NCI-H2107 treated with DMSO at 0.1 percent for 48 hours (cell line): ENCODE data around the gene NYNRIN.
"Not testable (repeated sequence)": the region's sequence is repeated elsewhere in the genome, so short reads cannot be mapped to it uniquely, and the experiment has no call there.

Experiments used
- DNase-seq: peaks from one replicate; lab custom pipeline; 2025; ENCODE audit not compliant: unreplicated experiment; lab: John Stamatoyannopoulos, UW

Gene NYNRIN

DNA sequence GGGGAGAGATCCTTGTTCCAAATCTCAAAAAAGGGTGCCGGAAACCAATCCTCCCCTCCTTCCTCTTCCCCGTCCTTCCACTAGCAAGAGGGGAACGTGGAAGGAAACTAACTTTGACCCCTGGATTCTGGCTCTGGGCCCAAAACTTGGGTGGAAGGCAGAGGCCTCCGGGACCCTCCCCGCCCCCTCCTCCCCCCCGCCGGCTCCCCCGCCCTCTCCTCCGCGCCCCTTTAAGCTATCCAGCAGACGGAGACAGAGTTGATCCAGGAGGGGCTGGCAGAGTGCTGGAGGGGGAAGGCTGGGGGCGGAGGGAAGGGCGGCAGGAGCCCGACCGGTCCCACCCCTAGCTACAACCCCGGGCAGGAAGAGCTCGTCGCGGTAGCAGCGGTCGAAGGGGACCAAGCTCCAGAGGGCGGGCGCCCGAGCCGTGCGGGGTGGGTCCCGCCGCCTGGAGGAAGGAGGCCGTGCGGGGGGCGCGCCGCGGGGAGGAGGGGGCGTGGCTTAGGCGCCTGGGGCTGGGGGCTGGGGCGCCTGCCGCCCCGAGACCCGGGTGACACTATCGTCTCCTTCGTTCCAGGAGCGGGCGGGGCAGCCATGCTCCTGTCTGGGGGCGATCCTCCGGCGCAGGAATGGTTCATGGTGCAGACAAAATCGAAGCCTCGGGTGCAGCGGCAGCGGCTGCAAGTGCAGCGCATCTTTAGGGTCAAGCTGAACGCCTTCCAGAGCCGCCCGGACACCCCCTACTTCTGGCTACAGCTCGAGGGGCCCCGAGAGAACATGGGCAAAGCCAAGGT lies at the start of gene NYNRIN:
Gene NYNRIN (plus strand): TSS at position 351 of the 794 bp plus-strand sequence. CDS start 244 bp downstream, at position 595.
- DNase-seq, result no peak

DNA sequence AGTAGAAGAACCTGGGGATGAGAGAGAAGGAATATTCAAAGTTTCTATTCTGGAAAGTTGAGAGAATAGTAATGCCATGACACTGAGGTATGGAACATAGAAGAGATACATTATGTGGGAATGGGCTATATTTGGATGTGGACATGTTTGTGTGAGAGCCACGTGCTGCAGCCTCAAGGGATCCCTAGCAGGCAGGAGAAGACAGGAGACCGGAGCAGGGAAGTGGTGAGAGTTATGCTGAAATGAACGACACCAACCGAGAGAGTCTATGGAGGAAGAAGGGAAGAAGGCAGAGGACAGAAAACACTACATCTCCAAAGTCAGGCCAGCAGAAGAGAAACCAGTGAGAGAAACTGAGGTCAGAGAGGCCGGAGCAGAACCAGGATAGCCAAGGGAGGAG lies 49.1 kb upstream of the NYNRIN start:
- DNase-seq, result no peak

DNA sequence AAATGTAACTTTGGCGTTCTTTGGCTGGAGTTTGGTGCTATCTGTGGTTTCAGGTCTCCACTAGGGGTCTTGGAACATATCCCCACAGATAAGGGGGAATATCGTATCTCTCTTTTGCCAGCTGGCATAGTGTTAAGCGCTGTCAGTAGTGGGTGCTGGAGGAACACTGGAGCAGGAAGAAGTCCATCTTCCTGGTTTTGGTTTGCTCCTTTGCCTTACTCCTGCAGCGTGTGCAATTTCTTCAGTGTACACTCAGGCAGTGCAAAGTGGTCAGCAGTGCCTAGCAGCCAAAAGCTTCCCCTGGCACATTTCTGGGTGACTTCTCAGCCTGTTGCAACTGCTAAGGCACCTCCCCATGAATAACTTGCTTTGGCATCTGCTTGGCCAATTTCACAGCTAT lies 47.3 kb upstream of the NYNRIN start:
- no peak for DNase-seq

DNA sequence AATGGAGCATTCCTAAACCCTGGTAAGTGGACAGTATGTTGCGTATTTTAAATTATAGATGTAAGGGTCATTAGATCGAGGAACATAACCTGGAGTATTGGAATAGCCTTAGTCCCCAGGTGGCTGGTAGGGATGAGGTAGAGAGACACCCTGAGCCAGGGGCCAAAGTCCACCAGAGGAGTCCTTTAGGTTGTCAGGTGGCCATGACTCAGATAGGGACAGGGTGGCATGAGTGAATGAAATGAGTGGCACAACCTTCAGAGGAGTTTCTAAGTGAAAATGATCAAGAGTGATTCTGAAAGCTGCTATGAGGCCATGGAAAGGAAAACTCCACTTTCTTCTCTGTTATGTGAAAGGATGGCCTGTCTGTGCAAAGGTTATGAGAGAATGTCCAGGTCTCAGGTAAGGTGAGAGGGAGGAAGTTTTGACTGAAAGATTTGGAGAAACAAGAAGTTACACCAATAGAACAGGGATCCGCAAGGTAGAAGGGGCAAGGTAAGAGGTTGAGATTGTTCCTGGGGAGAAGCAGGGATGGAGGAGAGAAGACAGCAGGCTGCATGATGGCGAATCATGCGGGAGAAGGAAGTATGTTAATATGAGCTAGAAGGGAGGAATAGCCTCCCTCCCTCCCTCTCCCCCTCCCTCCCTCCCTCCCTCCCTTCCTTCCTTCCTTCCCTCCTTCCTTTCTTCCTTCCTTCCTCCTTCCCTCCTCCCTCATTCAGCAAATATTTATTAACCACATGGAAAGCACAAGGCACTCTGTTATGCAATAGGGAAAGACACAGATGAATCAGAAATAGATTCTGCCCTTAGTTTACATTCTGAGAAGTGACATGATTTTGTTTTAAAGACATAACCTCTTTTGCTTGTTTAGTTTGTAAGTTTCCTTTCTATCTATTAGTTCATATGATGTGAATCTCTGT lies 45.0 kb upstream of the NYNRIN start:
- DNase-seq, result no peak

DNA sequence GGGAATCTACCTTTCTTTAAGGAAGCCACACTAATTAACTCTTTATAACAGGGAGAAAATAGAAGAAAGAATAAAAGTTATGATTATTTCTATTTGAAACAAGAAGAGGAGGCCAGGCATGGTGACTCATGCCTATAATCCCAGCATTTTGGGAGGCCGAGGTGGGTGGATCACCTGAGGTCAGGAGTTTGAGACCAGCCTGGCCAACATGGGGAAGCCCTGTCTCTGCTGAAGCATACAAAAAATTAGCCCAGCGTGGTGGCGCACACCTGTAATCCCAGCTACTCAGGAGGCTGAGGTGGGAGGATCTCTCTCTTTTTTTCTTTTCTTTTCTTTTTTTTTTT lies 44.3 kb upstream of the NYNRIN start:
- DNase-seq, result not testable (repeated sequence)

DNA sequence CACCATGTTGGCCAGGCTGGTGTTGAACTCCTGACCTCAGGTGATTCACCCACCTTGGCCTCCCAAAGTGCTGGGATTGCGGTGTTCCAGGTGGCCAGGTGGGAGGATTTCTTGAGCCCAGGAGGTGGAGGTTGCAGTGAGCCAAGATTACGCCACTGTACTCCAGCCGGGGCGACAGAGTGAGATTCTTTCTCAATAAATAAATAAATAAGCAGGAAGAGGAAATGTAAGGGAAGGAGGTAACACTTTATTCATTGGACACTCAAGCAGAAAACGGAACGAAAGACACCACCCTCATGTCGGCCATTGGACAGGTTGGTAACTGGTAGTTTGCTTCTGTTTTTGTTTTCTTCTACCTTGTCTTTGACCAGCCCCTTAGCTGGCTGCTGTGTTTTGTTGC lies 43.8 kb upstream of the NYNRIN start:
- no peak for DNase-seq

DNA sequence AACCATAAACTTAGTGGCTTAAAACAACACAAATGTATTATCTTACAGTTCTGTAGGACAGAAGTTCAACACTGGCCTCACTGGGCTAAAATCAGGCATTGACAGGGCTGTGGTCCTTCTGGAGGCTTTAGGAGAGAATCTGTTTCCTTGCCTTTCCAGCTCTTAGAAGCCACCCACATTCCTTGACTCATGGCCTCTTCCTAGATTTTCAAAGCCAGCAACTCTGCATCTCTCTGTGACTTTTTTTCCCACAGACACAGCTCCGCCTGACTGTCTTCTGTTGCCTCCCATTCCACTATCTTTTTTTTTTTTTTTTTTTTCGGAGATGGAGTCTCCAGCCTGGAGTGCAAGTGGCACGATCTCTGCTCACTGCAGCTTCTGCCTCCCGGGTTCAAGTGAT lies 42.6 kb upstream of the NYNRIN start:
- no peak for DNase-seq

DNA sequence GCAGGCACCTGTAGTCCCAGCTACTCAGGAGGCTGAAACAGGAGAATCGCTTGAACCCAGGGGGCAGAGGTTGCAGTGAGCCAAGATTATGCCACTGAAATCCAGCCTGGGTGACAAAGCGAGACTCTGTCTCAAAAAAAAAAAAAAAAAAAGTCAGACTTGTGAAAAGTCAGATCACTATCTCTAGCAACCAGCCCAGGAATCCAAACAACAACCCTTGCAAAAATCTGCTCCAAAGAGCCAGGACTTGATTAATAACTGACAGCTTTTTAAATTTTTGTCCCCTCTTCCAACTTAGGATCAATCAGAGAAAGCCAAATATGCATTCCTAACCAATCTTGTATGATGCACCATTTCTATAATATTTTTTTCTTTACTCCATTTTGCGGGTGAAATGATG lies 38.5 kb upstream of the NYNRIN start:
- DNase-seq, result no peak

DNA sequence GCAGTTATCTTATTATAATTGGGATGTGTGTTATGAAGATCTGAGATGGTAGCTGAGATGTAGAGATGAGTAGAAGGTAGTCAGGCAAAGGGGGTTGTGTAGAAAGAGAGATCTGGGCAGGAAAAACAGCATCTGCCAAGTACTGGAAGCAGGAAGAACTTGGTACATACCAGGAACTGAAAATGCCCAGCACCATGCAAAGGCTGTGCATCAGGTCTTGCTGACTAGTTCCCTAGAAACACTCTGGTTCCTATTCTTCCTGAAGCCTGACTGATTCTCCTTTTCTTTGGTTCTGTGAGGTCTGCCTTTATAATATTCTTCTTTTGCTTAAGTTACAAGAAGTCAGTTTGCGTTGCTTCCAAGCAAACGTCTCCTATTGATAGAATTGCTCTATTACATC lies 37.5 kb upstream of the NYNRIN start:
- DNase-seq, result no peak

DNA sequence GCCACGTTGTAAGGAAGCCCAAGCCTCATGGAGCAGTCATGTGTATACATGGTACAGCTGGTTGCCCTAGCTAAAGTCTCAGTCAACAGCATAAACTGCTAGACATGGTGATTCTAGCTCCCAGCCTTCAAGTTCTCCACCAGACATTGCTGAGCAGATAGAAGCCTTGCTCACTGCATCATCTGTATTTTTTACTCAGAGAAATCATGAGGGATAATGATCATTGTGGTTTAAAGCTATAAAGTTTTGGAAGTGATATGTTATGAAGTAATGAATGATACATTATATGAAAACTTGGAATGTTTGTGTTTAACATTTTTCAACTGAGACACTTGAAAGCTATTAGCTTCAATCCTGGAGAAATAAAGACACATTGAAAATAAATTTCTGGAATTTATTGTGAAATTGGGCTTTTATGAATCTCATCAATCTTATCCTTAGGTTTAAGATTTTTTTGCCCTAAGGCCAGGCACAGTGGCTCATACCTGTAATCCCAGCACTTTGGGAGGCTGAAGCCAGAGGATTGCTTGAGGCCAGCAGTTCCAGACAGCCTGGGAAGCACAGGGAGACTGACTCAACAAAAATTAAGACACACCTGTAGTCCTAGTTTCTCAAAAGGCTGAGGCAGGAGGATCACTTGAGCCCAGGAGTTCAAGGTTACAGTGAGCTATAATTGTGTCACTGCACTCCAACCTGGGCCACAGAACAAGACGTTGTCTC lies 36.4 kb upstream of the NYNRIN start:
- DNase-seq, result no peak

DNA sequence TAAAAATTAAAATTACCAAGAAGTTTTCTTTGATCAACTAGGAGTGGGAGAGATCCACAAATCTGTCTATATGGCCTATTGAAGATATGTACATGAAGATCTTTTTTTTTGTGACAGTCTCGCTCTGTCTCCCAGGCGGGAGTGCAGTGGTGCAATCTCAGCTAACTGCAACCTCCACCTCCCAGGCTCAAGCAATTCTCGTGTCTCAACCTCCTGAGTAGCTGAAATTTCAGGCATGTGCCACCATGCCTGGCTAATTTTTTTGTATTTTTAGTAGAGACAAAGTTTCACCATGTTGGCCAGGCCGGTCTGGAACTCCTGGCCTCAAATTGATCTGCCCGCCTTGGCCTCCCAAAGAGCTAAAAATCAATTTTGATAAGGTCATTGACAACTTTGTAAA lies 35.4 kb upstream of the NYNRIN start:
- no peak for DNase-seq

DNA sequence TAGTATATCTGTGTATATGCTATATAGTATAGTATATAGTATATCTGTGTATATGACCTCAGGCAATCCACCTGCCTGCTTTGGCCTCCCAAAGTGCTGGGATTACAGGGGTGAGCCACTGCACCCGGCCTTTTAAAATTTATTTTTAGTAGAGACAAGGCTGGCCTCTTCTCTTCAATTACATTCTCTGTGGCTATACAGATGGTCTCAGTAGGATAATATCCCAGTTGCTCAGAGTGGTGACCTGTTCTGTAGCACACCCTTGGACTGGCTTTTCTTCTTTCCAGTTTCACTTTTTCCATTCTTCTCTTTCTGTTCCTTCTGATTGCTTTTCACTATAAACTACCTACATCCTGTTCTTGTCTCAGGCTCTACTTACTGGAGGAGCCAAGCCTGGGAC lies 34.0 kb upstream of the NYNRIN start:
- no peak for DNase-seq

DNA sequence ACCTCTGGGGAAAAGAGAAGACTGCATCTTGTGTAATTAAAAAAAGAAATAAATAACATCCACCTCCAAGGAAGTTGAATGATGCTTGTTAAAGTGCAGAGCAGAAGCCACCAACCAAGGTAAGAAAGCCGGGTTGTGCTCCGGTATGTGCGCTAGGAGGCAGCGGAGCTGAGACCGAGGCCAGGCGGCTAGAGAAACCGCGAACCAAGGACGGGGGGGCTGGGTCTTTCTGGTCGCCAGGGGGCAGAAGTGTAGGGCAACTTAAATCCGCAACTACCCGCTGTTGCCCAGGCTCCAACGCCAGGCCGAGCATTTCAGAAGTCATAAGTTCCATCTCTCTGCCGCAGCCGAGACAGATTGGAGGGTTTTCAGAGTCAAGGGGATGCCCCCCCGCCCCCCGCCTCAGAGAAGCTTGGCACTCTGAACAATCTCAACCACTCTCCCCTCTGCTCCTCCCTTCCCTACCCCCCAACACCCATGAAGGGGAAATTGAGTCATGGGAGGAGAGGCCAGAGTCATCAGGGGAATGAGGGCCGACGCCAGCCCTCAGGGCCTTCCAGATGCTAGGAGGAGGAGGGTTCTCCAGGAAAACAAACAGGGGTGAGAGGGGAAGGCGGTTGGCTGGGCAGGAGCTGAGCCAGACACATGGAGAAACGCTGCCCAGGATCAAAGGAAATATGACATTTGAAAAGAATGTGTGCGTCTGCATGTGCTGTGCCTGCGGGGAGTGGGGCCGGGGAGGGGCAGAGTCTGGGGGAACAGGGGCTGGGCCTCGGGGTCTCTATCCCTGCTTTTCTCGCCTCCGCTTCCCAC lies 33.0 kb upstream of the NYNRIN start:
- peak; percentile 85 for DNase-seq

DNA sequence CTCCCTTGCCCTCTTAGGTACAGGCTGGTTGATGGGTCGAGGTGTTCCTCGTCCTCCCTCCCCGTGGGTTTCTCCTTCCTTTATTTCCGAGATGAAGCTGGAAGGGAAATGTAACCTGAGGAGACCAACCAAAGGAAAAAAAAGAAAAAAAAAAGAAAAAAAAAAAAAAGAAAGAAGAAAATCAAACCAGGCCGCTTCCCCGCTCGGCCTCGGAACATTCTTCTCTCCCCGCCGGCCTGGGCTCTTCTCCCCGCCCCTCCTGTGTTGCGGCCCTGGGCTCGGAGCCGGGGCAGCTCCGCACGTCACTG lies 32.4 kb upstream of the NYNRIN start:
- DNase-seq, result no peak

DNA sequence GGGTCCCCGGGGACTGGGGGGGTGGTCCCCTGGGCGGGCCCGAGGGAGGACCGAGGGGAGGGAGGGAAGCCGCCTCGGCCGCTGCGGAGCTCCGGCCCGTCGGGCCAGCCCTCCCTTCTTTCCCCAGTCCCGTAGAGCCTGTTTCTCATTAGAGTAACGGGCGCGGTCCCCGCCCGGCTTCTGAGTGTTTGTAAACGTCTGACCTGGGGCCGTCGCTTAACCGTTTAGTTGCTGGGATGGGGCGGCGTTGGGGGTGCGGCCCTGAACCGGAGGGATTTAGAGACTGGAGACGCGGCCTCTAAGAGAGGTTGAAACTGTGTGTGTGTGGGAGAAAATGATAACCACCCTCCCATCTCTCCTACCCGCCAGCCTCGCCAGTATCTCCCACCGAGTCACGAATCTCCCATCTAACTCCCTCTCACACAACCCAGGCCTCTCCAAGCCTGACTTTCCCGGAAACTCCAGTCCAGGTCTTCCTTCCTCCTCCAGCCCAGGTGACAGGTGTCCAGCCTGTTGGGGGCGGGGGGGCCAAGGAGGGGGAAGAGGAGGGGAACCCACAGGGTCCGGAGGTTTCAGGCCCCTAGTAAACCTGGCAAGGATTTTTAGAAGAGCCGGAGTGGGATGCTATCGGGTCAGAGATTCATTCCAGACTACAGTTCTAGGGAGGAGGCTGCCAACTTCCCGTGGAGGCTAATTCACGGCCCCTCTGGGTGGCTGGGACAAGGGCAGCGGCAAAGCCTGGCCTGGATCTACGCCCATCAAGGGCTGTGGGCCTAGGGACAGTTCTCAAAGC lies 31.9 kb upstream of the NYNRIN start:
- DNase-seq, result peak; percentile 98

DNA sequence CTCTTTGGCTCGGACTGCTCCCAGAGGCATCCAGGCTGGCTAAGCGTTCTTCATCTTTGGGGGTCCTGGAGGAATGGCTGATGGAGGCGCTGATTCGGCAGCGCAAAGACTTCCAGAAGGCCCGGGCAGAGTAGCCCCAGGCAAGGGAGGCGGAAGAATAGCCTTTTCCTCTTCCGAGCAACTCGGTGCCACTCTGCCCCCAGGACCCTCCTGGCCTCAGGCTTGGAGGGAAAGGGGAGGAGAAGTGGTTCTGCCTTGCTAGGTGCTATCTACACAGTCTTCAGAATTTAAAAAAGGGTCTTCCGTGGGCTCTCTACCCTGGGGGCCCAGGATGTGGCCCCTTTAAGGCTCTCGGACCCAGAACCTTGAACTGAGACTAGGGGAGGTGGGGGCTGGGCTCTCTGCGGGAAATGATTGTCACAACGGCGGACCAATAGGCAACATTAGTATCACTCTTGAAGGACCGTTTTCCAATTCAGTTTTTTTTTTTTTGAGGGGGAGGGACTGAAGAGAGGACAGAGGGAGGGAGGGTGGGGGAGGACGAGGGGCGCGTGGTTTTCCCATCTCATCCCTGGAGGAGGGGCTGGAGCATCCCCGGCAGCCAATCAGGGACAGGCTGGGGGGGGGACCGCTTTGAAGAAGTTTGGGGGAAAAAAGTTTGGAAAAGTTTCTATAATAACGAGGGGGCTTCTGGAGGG lies 31.1 kb upstream of the NYNRIN start, which contains the start of gene NFATC4:
Gene NFATC4 (plus strand): TSS at position 671 of the 698 bp plus-strand sequence. CDS start 157 bp downstream, outside the sequence.
- peak; percentile 89 for DNase-seq

DNA sequence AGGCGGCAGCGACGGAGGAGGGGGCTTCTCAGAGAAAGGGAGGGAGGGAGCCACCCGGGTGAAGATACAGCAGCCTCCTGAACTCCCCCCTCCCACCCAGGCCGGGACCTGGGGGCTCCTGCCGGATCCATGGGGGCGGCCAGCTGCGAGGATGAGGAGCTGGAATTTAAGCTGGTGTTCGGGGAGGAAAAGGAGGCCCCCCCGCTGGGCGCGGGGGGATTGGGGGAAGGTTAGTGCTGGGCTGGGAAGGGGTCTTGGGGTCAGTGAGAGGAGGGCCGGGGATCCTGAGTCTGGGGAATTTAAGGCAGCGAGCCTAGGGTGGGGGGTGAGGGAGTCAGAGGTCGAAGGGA lies 30.6 kb upstream of the NYNRIN start:
- DNase-seq, result no peak

DNA sequence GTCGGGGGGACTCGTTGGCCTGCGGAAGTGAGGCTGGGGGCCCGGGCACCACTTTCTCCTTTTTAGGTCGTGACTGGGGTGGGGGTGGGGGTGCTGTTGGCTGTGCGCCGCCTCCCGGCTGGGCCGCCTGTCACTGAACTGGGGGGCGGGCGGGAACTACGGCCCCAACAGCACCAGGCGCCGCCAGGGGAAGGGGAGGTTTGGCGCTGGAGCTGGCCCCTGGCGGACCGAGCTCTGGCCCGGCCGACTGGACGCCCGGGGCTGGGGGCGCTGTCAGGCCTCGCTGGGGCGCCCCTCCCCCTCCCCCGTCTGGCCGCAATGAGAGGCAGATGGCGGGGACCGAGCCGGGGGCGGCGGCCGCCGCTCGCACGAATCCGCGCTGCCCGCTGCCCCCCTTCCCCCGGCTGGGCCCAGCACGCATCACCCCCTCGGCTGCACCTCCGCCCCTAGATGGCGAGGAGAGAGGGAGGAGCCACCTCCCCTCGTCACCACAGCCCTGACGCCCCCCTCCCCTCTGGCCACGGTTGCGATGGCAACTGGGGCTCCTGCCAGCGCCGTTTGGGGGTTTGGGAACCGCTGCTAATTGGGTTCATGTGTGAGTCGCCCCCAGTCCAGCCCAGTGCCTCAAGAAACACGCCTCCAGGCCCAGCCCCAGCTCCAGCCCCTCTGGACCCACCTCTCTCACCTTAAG lies 30.1 kb upstream of the NYNRIN start:
- no peak for DNase-seq

DNA sequence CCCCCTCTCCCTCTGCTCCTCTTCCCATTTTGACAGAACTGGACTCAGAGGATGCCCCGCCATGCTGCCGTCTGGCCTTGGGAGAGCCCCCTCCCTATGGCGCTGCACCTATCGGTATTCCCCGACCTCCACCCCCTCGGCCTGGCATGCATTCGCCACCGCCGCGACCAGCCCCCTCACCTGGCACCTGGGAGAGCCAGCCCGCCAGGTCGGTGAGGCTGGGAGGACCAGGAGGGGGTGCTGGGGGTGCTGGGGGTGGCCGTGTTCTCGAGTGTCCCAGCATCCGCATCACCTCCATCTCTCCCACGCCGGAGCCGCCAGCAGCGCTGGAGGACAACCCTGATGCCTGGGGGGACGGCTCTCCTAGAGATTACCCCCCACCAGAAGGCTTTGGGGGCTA lies 29.3 kb upstream of the NYNRIN start:
- DNase-seq, result no peak
